ENCODE data around the gene TTC4.

The TTC4 gene, protein sequence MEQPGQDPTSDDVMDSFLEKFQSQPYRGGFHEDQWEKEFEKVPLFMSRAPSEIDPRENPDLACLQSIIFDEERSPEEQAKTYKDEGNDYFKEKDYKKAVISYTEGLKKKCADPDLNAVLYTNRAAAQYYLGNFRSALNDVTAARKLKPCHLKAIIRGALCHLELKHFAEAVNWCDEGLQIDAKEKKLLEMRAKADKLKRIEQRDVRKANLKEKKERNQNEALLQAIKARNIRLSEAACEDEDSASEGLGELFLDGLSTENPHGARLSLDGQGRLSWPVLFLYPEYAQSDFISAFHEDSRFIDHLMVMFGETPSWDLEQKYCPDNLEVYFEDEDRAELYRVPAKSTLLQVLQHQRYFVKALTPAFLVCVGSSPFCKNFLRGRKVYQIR

DNA sequence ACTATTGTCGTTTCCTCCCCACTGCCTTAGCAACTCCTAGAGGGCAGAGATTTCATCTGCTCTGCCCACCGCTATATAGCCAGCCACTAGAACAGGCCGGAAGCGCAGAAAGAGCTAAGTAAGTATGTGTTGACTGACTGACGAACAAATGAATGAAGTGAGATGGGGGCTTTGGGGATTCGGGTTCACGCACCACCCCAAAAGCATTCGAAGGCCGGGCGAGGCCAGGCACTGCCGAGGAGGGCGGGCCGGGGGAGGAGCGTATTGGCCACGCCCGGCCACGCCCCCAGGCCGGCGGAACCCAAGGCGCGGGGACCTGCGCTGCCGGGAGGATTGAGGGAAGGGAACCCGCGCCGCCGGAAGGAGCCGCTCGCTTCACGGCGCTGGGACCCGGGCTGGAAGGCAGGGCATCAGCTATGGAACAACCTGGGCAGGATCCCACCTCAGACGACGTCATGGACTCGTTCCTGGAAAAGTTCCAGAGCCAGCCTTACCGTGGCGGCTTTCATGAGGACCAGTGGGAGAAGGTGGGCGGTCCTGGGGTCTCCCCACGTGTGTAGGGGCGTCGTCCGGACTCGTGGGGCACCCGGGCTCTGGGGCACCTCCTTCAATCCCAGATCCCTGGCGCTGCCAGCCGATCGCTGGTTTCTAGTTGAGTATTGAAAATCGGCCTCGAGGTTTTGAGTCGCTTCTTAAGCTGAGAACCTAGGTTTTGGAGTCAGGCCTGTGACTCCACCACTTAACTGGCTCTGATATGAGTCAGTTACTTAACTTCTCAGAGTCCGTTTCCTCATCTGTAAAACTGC, at the start of gene TTC4:
Gene TTC4 (plus strand): TSS at position 369 of the 806 bp plus-strand sequence. CDS start 48 bp downstream, at position 417.
- peak within 1 kb of the TSS; percentile 93 for H3K9ac ChIP-seq (ENCODE audit: insufficient read length)
- H3K27ac ChIP-seq, result peak within 1 kb of the TSS; percentile 22; the same call in 1 of the 2 replicates
- DNase-seq (ENCODE audit: low read depth, low spot score), result peak; percentile 3
- no peaks in the 10 kb centered on the region for H3K9me3 ChIP-seq (ENCODE audit: low read depth, low read length)
- TF ChIP-seq FOXP2 (optimal IDR thresholded peaks at IDR 0.05; ENCODE audit: control extremely low read depth, extremely low read length, insufficient read depth), result peak; percentile 38
- TF ChIP-seq EZH2 (IDR thresholded peaks at IDR 0.05), result no peak
- TF ChIP-seq POLR2AphosphoS5 (IDR thresholded peaks at IDR 0.05; ENCODE audit: borderline replicate concordance, low read depth, low read length), result peak; percentile 98
- H3K36me3 ChIP-seq (ENCODE audit: insufficient read depth, low read length), result peaks cover 32% of the 10 kb centered on the region
- H3K4me3 ChIP-seq, result peak within 1 kb of the TSS; percentile 96

DNA sequence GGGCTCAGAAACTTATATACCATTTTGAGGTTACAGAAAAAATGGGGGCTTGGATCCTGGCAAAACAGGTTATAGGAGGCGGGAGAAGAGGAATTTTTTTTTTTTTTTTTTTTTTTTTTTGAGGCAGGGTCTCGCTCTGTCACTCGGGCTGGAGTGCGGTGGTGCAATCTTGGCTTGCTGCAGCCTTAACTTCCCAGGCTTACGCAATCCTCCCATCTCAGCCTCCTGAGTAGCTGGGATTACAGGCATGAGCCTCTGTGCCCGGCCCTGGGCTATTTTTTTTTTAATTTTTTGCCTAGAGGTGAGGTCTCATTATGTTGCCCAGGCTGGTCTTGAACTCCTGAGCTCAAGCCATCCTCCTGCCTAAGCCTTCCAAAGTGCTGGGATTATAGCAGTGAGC, 49.3 kb upstream of the TTC4 start:
- Histone ChIP-seq H3K9me3 (ENCODE audit: low read depth, low read length) (no peaks in the 10 kb centered on the region), H3K4me3 (no peak overlapping the region), H3K27ac (no peak overlapping the region), H3K9ac (ENCODE audit: insufficient read length) (no peak overlapping the region), H3K36me3 (ENCODE audit: insufficient read depth, low read length) (no peaks in the 10 kb centered on the region)
- TF ChIP-seq EZH2 (IDR thresholded peaks at IDR 0.05) (no peak), POLR2AphosphoS5 (IDR thresholded peaks at IDR 0.05; ENCODE audit: borderline replicate concordance, low read depth, low read length) (no peak)
- no peak for DNase-seq (ENCODE audit: low read depth, low spot score)

DNA sequence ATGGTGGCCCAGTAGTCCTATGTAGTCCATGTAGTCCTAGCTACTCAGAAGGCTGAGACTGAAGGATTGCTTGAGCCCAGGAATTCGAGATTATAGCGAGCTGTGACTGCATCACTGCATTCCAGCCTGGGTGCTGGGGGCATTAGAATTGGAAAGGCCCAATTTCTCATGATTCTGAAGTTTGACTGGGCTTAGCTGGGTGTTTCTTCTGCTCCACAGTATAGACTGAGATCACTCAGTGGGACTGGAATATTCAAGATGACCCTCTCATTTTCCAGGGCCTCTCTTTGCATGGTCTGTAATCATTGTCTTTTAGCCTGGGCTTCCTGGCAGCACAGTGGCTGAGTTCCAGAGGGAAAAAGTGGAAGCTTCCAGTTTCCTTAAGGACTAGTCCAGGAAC, 47.9 kb upstream of the TTC4 start:
- TF ChIP-seq EZH2 (IDR thresholded peaks at IDR 0.05) (no peak), POLR2AphosphoS5 (IDR thresholded peaks at IDR 0.05; ENCODE audit: borderline replicate concordance, low read depth, low read length) (no peak), FOXP2 (optimal IDR thresholded peaks at IDR 0.05; ENCODE audit: control extremely low read depth, extremely low read length, insufficient read depth) (no peak)
- Histone ChIP-seq H3K27ac (no peak overlapping the region), H3K9ac (ENCODE audit: insufficient read length) (no peak overlapping the region), H3K36me3 (ENCODE audit: insufficient read depth, low read length) (no peaks in the 10 kb centered on the region), H3K4me3 (no peak overlapping the region), H3K9me3 (ENCODE audit: low read depth, low read length) (no peaks in the 10 kb centered on the region)
- no peak for DNase-seq (ENCODE audit: low read depth, low spot score)

DNA sequence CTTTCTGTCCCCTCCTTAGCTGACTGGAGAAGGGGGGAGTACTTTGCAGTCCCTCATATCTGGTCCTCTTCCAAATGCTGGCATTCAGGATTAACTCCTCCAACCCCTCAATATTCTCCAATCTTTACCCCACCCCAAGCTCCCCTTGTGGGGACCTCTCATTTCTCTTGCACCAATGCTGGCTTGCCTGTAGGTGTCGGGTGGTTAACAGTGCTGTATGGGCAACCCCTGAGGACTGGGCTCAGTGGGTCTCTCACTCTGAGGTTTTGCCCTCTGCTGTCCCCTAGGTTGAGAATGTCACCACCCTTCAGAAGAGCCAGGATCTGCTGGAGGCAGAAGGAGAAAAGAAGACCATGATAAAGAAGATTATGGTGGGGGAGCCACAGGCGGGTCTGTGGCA, 47.1 kb upstream of the TTC4 start:
- no peak for DNase-seq (ENCODE audit: low read depth, low spot score)
- TF ChIP-seq EZH2 (IDR thresholded peaks at IDR 0.05) (no peak), FOXP2 (optimal IDR thresholded peaks at IDR 0.05; ENCODE audit: control extremely low read depth, extremely low read length, insufficient read depth) (no peak), POLR2AphosphoS5 (IDR thresholded peaks at IDR 0.05; ENCODE audit: borderline replicate concordance, low read depth, low read length) (no peak)
- no peak overlapping the region for H3K9ac ChIP-seq (ENCODE audit: insufficient read length)

DNA sequence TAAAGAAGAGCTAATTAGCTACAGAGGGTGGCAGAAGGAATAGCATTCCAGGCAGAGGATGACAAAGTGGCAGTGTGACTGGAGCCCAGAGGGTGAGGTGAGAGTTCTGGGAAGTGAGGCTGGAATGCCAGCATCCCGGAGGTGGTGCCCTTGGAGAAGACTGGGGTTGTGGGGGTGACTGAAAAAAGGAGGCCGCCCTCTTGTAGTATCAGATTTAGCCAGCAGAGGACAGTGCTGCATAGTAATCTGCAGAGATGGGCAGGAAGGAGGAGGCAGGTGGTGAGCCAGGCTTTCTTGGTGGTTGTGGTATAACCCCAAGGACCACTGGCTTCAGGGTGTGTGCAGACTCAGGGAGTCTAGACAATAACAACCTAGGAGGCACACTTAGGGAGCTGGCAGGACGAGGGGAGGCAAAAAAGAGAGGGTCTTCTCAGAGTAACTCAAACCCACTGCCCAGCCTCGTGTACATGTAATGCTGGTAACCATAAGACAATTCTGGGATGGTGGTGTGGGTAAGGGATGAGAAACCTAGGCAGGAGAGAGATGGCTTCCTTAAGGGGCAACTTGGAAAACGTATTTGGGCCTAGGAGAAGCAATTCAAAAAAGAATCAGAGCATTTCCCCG, 43.6 kb upstream of the TTC4 start:
- no peak overlapping the region for H3K4me3 ChIP-seq
- no peaks in the 10 kb centered on the region for H3K36me3 ChIP-seq (ENCODE audit: insufficient read depth, low read length)
- H3K27ac ChIP-seq, result no peak overlapping the region
- no peak overlapping the region for H3K9ac ChIP-seq (ENCODE audit: insufficient read length)
- no peaks in the 10 kb centered on the region for H3K9me3 ChIP-seq (ENCODE audit: low read depth, low read length)
- DNase-seq (ENCODE audit: low read depth, low spot score), result peak; percentile 20
- TF ChIP-seq POLR2AphosphoS5 (IDR thresholded peaks at IDR 0.05; ENCODE audit: borderline replicate concordance, low read depth, low read length) (no peak), FOXP2 (optimal IDR thresholded peaks at IDR 0.05; ENCODE audit: control extremely low read depth, extremely low read length, insufficient read depth) (no peak)

More for the DNA sequence above, 47.1 kb upstream of the TTC4 start:
- Histone ChIP-seq H3K36me3 (ENCODE audit: insufficient read depth, low read length) (no peaks in the 10 kb centered on the region), H3K27ac (no peak overlapping the region), H3K4me3 (no peak overlapping the region), H3K9me3 (ENCODE audit: low read depth, low read length) (no peaks in the 10 kb centered on the region)

DNA sequence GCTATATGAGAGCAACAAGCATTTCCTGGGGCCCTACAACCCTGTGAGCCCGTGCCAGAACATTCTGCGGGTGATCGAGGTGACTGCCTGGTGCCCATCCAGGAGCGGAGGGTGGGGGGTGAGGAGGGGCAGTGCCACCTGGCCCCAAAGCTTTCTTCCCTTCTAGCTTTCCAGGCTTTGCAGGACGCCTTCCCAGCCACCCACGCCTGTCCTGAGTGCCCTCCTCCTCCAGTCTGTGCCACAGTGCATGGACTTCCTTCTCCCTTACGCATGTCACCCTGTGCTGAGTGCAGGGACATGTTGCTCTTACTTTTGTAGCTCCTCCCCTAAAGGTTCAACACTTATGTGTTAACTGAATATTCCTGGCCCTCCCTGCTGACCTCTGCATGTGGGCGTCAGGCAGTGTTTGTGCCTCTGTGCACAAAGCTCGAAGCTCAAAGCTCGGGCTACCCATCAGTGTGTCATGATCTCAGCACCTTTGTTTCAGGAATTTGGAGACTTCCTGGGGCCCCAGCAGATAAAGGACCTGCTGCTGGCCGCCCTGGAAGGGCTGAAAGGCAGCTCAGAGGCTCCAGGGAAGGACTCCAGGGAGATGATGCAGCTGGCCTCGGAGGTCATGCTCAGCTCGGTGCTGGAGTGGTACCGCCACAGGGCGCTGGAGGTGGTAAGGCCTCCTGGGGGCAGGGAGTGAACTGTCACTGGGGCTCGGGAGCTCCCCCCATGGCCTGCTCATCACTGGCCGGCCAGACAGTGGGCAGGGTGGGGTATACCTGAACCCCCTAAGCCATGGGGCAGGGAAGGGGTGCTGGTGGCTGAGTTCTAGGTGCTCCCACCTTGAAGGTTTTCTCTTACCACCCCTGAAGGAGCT, 36.7 kb upstream of the TTC4 start:
- H3K36me3 ChIP-seq (ENCODE audit: insufficient read depth, low read length), result no peaks in the 10 kb centered on the region
- H3K9me3 ChIP-seq (ENCODE audit: low read depth, low read length), result no peaks in the 10 kb centered on the region
- no peak overlapping the region for H3K4me3 ChIP-seq
- no peak for DNase-seq (ENCODE audit: low read depth, low spot score)
- no peak for TF ChIP-seq EZH2 (IDR thresholded peaks at IDR 0.05)
- no peak for TF ChIP-seq POLR2AphosphoS5 (IDR thresholded peaks at IDR 0.05; ENCODE audit: borderline replicate concordance, low read depth, low read length)
- TF ChIP-seq FOXP2 (optimal IDR thresholded peaks at IDR 0.05; ENCODE audit: control extremely low read depth, extremely low read length, insufficient read depth), result no peak
- H3K27ac ChIP-seq, result no peak overlapping the region
- H3K9ac ChIP-seq (ENCODE audit: insufficient read length), result no peak overlapping the region

DNA sequence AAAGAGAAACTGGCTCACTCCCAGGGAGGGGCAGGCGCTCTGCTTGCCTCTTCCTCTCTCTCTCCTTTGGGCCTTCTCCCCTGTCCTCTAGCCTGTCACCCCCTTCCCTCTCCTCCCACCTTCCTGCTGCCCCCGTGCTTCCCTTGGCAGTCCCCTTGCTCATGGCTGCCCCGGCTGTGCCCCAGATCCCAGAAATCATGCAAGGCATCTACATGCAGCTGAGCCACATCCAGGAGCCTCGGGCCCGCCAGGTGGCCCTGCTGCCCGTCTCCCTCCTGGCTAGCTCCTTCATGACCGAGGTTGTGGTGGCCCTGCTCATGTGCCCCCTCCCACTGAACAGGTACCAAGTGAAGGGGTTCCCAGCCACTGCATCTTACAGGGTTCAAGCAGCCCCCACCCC, 36.0 kb upstream of the TTC4 start:
- no peaks in the 10 kb centered on the region for H3K9me3 ChIP-seq (ENCODE audit: low read depth, low read length)
- H3K36me3 ChIP-seq (ENCODE audit: insufficient read depth, low read length), result no peaks in the 10 kb centered on the region
- H3K27ac ChIP-seq, result no peak overlapping the region
- TF ChIP-seq FOXP2 (optimal IDR thresholded peaks at IDR 0.05; ENCODE audit: control extremely low read depth, extremely low read length, insufficient read depth) (no peak), POLR2AphosphoS5 (IDR thresholded peaks at IDR 0.05; ENCODE audit: borderline replicate concordance, low read depth, low read length) (no peak), EZH2 (IDR thresholded peaks at IDR 0.05) (no peak)
- DNase-seq (ENCODE audit: low read depth, low spot score), result no peak
- H3K4me3 ChIP-seq, result no peak overlapping the region
- H3K9ac ChIP-seq (ENCODE audit: insufficient read length), result no peak overlapping the region
